SK-N-SH (cell line): ENCODE results near the gene HDAC2. TPM values are rescaled to one million over a fixed set of nuclear protein-coding genes. Genes with fewer than 3 reads are reported as not detected.

Experiments
- CTCF ChIA-PET: fragments of 300-600, 350-600 bp; formaldehyde crosslinking; extraction: SDS; loops from one replicate; lab custom pipeline; 2021; lab: Yijun Ruan, JAX
- POLR2A ChIA-PET: fragments of 350-600 bp; sonication (Branson Sonifier 250); formaldehyde crosslinking; extraction: SDS; loops from one replicate; lab custom pipeline; 2020; ENCODE audit warnings: antibody characterized with exemption, inconsistent platforms; lab: Yijun Ruan, JAX
- DNase-seq: peaks from one replicate; pipeline ENCODE4 v3.0.0; 2012
- H2AFZ ChIP-seq: fragments of 200-600 bp; sonication (generic); 2 replicates; pipeline ENCODE4 v1.8.1; 2016; ENCODE audit warnings: antibody characterized with exemption, mild to moderate bottlenecking, low read depth
- H3F3A ChIP-seq: fragments of 200-600 bp; sonication (generic); replicated peaks from 2 replicates; pipeline ENCODE3; 2016; ENCODE audit warnings: antibody characterized with exemption, mild to moderate bottlenecking; ENCODE audit not compliant: insufficient read depth
- H3K27ac ChIP-seq, 2 experiments: fragments of 200-500 bp in 1 of 2; fragments of 200-600 bp in 1 of 2; sonication (Bioruptor generic) in 1 of 2; sonication (generic), shearing (Covaris generic) in 1 of 2; 2 replicates each; pipeline versions ENCODE4 v1.5.1 to v1.6.1; 2014 to 2016; ENCODE audit warnings: low read depth in 2 of 2, inconsistent platforms in 1 of 2, low read length in 1 of 2, mild to moderate bottlenecking in 1 of 2, mixed read lengths in 1 of 2
- H3K27me3 ChIP-seq: fragments of 200-600 bp; sonication (generic), shearing (Covaris generic); 2 replicates; pipeline ENCODE4 v1.6.1; 2016; ENCODE audit warnings: mixed run types; ENCODE audit not compliant: insufficient read depth
- H3K36me3 ChIP-seq, 2 experiments: fragments of 200-500 bp in 1 of 2; fragments of 200-600 bp in 1 of 2; sonication (Bioruptor generic) in 1 of 2; sonication (generic) in 1 of 2; replicated peaks in 1 of 2; 2 replicates each; pipeline versions ENCODE3 to v1.5.1; 2014 to 2016; ENCODE audit warnings: low read length in 1 of 2, mild to moderate bottlenecking in 1 of 2; ENCODE audit not compliant: insufficient read depth in 2 of 2, control insufficient read depth in 1 of 2
- H3K4me1 ChIP-seq, 2 experiments: fragments of 200-500 bp in 1 of 2; fragments of 200-600 bp in 1 of 2; sonication (Bioruptor generic) in 1 of 2; sonication (generic), shearing (Covaris generic) in 1 of 2; 2 replicates each; pipeline versions ENCODE4 v1.5.1 to v1.6.1; 2014 to 2016; ENCODE audit warnings: low read depth in 1 of 2, low read length in 1 of 2, mixed run types in 1 of 2; ENCODE audit not compliant: insufficient read depth in 2 of 2, control insufficient read depth in 1 of 2
- H3K4me2 ChIP-seq: fragments of 200-600 bp; sonication (generic), shearing (Covaris generic); 2 replicates; pipeline ENCODE4 v1.6.1; 2017; ENCODE audit warnings: mixed run types
- H3K4me3 ChIP-seq, 2 experiments: fragments of 200-500 bp in 1 of 2; fragments of 200-600 bp in 1 of 2; sonication (Bioruptor generic) in 1 of 2; sonication (generic), shearing (Covaris generic) in 1 of 2; 2 replicates each; pipeline versions ENCODE4 v1.5.1 to v1.8.1; 2014 to 2016; ENCODE audit warnings: low read depth in 2 of 2, inconsistent platforms in 1 of 2, low read length in 1 of 2, mild to moderate bottlenecking in 1 of 2, mixed read lengths in 1 of 2, moderate library complexity in 1 of 2
- H3K79me2 ChIP-seq: fragments of 200-600 bp; sonication (generic); 2 replicates; pipeline ENCODE4 v1.8.1; 2017; ENCODE audit warnings: mild to moderate bottlenecking; ENCODE audit not compliant: insufficient read depth
- H3K9ac ChIP-seq: fragments of 200-600 bp; sonication (generic); 2 replicates; pipeline ENCODE4 v1.6.1; 2017; ENCODE audit warnings: mixed run types
- H3K9me2 ChIP-seq: fragments of 200-600 bp; sonication (generic); 2 replicates; pipeline ENCODE4 v1.6.1; 2017; ENCODE audit warnings: mixed run types
- H3K9me3 ChIP-seq: fragments of 200-600 bp; sonication (generic); 2 replicates; pipeline ENCODE4 v1.6.1; 2017; ENCODE audit warnings: mixed run types, mild to moderate bottlenecking, moderate library complexity
- H4K20me1 ChIP-seq: fragments of 200-600 bp; sonication (generic); 2 replicates; pipeline ENCODE4 v1.6.1; 2017; ENCODE audit warnings: mild to moderate bottlenecking, mixed run types; ENCODE audit not compliant: insufficient read depth
- CHD2 ChIP-seq: fragments of 150-350 bp; IDR thresholded peaks from 2 replicates; pipeline ENCODE4 v1.6.1; 2018; ENCODE audit warnings: low read length; ENCODE audit not compliant: partially characterized antibody
- ELF1 ChIP-seq: IDR thresholded peaks from 2 replicates; pipeline ENCODE4 v1.4.0; 2012
- EP300 ChIP-seq, 2 experiments: IDR thresholded peaks; 2 replicates each; pipeline versions ENCODE4 v1.4.0 to v1.6.1; 2012; ENCODE audit warnings: borderline replicate concordance in 1 of 2, low read depth in 1 of 2, low read length in 1 of 2
- FOSL2 ChIP-seq: IDR thresholded peaks from 2 replicates; pipeline ENCODE4 v1.4.0; 2012; ENCODE audit warnings: low read depth, mild to moderate bottlenecking, moderate library complexity, borderline replicate concordance
- FOXJ3 ChIP-seq: sonication (generic); formaldehyde crosslinking; IDR thresholded peaks from 2 replicates; pipeline ENCODE4 v1.5.1; 2020; ENCODE audit warnings: mild to moderate bottlenecking, missing genetic modification reagents
- GATA2 ChIP-seq: sonication (generic); formaldehyde crosslinking; IDR thresholded peaks from 2 replicates; pipeline ENCODE4 v1.5.0; 2020; ENCODE audit warnings: mild to moderate bottlenecking, missing genetic modification reagents
- MEF2A ChIP-seq: IDR thresholded peaks from 2 replicates; pipeline ENCODE4 v1.4.0; 2012; ENCODE audit warnings: low read depth, borderline replicate concordance
- NFIC ChIP-seq: IDR thresholded peaks from 2 replicates; pipeline ENCODE4 v1.4.0; 2012; ENCODE audit warnings: borderline replicate concordance
- NRF1 ChIP-seq: IDR thresholded peaks from 2 replicates; pipeline ENCODE4 v1.6.1; 2012; ENCODE audit warnings: low read depth, mild to moderate bottlenecking, low read length
- POLR2AphosphoS5 ChIP-seq: IDR thresholded peaks from 2 replicates; pipeline ENCODE4 v1.6.1; 2012; ENCODE audit warnings: low read depth, low read length
- RAD21 ChIP-seq: IDR thresholded peaks from 2 replicates; pipeline ENCODE4 v1.6.1; 2012; ENCODE audit warnings: mild to moderate bottlenecking, low read length
- RFX5 ChIP-seq: IDR thresholded peaks from 2 replicates; pipeline ENCODE4 v1.6.1; 2012; ENCODE audit warnings: mild to moderate bottlenecking, improper control_type of control experiment, low read length
- RXRA ChIP-seq: IDR thresholded peaks from 2 replicates; pipeline ENCODE4 v1.4.0; 2012; ENCODE audit warnings: low read depth, mild to moderate bottlenecking, borderline replicate concordance
- SMC3 ChIP-seq: IDR thresholded peaks from 2 replicates; pipeline ENCODE4 v1.6.1; 2012; ENCODE audit warnings: low read depth, low read length, improper control_type of control experiment
- TAF1 ChIP-seq: IDR thresholded peaks from 2 replicates; pipeline ENCODE4 v1.6.1; 2012; ENCODE audit warnings: low read depth, mild to moderate bottlenecking, low read length, moderate library complexity, borderline replicate concordance
- TCF12 ChIP-seq: IDR thresholded peaks from 2 replicates; pipeline ENCODE4 v1.4.0; 2012
- TEAD4 ChIP-seq: IDR thresholded peaks from 2 replicates; pipeline ENCODE4 v1.4.0; 2012; ENCODE audit warnings: mild to moderate bottlenecking, borderline replicate concordance; ENCODE audit not compliant: insufficient read depth
- YY1 ChIP-seq: IDR thresholded peaks from 2 replicates; pipeline ENCODE4 v1.4.0; 2012; ENCODE audit warnings: low read depth, mild to moderate bottlenecking
- WGBS: methylation state at CpG from one replicate; pipeline ENCODE4 v1.1.6; 2017; ENCODE audit warnings: low lambda C conversion rate; 5-methylcytosine and 5-hydroxymethylcytosine counted together
- polyA plus RNA-seq, 3 experiments: library from polyadenylated mRNA; depleted of rRNA; stranded (reverse); fragments of >200 nt; gene quantifications; 2 replicates each; pipeline ENCODE4 v1.2.3, GENCODE V29; 2012
- TF ChIP-seq, protein P1 (sequence below): fragments of 150-350 bp; IDR thresholded peaks from 2 replicates; pipeline ENCODE4 v1.6.1; 2016; ENCODE audit warnings: mild to moderate bottlenecking, low read depth, low read length
- TF ChIP-seq, protein P2 (sequence below): IDR thresholded peaks from 2 replicates; pipeline ENCODE4 v1.4.0; 2012; ENCODE audit warnings: low read depth, borderline replicate concordance
- TF ChIP-seq, protein P3 (sequence below): fragments of 200-600 bp; sonication (generic); IDR thresholded peaks from 2 replicates; pipeline ENCODE4 v1.6.1; 2017; ENCODE audit warnings: antibody characterized with exemption, mild to moderate bottlenecking, moderate library complexity
- TF ChIP-seq, protein P4 (sequence below): IDR thresholded peaks from 2 replicates; pipeline ENCODE4 v1.6.1; 2012; ENCODE audit warnings: mild to moderate bottlenecking, low read depth, low read length, moderate library complexity
- TF ChIP-seq, protein P5 (sequence below): IDR thresholded peaks from 2 replicates; pipeline ENCODE4; 2012
- TF ChIP-seq, protein P6 (sequence below): fragments of 150-350 bp; IDR thresholded peaks from 2 replicates; pipeline ENCODE4 v1.6.1; 2017; ENCODE audit warnings: antibody characterized with exemption, low read length, low read depth, borderline replicate concordance
- TF ChIP-seq, protein P7 (sequence below): IDR thresholded peaks from 2 replicates; pipeline ENCODE4 v1.4.0; 2012; ENCODE audit warnings: low read depth

The HDAC2 gene
- polyA plus RNA-seq, 1 of the 3 experiments (the other 2 are of a cell fraction): 90.4 TPM

DNA sequence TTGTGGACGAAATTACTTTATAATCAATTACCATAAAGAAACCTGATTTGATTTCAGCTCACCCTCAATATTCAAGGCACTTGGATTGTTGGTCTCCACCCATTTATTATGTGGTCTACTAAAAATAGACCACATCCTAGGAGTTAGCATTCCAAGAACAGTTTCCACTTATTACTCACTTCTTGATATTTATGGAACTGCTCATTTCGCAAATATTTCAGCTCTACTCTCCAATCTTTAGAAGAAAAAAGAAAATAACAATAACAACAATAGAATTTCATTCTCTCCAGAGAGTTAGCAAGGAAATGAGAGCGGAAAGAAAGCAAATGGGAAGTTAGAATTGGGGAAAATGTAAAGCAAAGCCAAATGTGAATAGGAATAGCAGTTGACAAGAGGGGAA, 26.2 kb upstream of the HDAC2 start:
- Histone ChIP-seq H3K4me2 (peak overlapping the region; percentile 52), H3K9ac (no peak overlapping the region), H3K27me3 (no peaks in the 10 kb centered on the region), H3K9me2 (no peaks in the 10 kb centered on the region), H3K4me1 (peaks cover 11 to 24% of the 10 kb centered on the region in 2 experiments), H3K36me3 (no peaks in the 10 kb centered on the region), H3K27ac (peak overlapping the region; percentile 28 to 78; a peak in 3 of 4 replicates), H3F3A (peaks cover 18% of the 10 kb centered on the region), H2AFZ (no peak overlapping the region), H3K4me3 (no peak overlapping the region), H4K20me1 (no peaks in the 10 kb centered on the region), H3K9me3 (no peaks in the 10 kb centered on the region), H3K79me2 (no peaks in the 10 kb centered on the region)
- WGBS: 41% methylated on average over 3 of the region's 3 CpGs
- ChIA-PET CTCF (interaction anchor here (1.2 kb wide), 1 partner anchor 16 kb away, joined by 3 read pairs; no protein-coding TSS in a partner anchor), POLR2A (no interaction called here)
- DNase-seq: no peak
- TF ChIP-seq, protein P1, sequence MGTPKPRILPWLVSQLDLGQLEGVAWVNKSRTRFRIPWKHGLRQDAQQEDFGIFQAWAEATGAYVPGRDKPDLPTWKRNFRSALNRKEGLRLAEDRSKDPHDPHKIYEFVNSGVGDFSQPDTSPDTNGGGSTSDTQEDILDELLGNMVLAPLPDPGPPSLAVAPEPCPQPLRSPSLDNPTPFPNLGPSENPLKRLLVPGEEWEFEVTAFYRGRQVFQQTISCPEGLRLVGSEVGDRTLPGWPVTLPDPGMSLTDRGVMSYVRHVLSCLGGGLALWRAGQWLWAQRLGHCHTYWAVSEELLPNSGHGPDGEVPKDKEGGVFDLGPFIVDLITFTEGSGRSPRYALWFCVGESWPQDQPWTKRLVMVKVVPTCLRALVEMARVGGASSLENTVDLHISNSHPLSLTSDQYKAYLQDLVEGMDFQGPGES: no peak
- TF ChIP-seq ELF1 (no peak), TEAD4 (peak; percentile 75; the same call in 1 of the 2 replicates), FOXJ3 (no peak), NFIC (peak; percentile 40; the same call in 1 of the 2 replicates), FOSL2 (peak; percentile 88), CHD2 (no peak), MEF2A (peak; percentile 98), TAF1 (no peak), TCF12 (peak; percentile 78), YY1 (no peak), NRF1 (no peak), RXRA (0 out of 2 replicates have a peak, but pooled peaks have one; percentile 10), GATA2 (no peak), RFX5 (no peak), POLR2AphosphoS5 (peak; percentile 34; the same call in 1 of the 2 replicates), RAD21 (no peak), SMC3 (no peak), EP300 (IDR thresholded peaks at IDR 0.05; ENCODE audit: borderline replicate concordance in 1 of 2, low read depth in 1 of 2, low read length in 1 of 2) (peak in 1 of 2 experiments; percentile 70; a peak in 1 of 4 replicates)
- TF ChIP-seq, protein P2, sequence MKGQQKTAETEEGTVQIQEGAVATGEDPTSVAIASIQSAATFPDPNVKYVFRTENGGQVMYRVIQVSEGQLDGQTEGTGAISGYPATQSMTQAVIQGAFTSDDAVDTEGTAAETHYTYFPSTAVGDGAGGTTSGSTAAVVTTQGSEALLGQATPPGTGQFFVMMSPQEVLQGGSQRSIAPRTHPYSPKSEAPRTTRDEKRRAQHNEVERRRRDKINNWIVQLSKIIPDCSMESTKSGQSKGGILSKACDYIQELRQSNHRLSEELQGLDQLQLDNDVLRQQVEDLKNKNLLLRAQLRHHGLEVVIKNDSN: no peak
- TF ChIP-seq, protein P3, sequence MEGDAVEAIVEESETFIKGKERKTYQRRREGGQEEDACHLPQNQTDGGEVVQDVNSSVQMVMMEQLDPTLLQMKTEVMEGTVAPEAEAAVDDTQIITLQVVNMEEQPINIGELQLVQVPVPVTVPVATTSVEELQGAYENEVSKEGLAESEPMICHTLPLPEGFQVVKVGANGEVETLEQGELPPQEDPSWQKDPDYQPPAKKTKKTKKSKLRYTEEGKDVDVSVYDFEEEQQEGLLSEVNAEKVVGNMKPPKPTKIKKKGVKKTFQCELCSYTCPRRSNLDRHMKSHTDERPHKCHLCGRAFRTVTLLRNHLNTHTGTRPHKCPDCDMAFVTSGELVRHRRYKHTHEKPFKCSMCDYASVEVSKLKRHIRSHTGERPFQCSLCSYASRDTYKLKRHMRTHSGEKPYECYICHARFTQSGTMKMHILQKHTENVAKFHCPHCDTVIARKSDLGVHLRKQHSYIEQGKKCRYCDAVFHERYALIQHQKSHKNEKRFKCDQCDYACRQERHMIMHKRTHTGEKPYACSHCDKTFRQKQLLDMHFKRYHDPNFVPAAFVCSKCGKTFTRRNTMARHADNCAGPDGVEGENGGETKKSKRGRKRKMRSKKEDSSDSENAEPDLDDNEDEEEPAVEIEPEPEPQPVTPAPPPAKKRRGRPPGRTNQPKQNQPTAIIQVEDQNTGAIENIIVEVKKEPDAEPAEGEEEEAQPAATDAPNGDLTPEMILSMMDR: no peak
- TF ChIP-seq, protein P4, sequence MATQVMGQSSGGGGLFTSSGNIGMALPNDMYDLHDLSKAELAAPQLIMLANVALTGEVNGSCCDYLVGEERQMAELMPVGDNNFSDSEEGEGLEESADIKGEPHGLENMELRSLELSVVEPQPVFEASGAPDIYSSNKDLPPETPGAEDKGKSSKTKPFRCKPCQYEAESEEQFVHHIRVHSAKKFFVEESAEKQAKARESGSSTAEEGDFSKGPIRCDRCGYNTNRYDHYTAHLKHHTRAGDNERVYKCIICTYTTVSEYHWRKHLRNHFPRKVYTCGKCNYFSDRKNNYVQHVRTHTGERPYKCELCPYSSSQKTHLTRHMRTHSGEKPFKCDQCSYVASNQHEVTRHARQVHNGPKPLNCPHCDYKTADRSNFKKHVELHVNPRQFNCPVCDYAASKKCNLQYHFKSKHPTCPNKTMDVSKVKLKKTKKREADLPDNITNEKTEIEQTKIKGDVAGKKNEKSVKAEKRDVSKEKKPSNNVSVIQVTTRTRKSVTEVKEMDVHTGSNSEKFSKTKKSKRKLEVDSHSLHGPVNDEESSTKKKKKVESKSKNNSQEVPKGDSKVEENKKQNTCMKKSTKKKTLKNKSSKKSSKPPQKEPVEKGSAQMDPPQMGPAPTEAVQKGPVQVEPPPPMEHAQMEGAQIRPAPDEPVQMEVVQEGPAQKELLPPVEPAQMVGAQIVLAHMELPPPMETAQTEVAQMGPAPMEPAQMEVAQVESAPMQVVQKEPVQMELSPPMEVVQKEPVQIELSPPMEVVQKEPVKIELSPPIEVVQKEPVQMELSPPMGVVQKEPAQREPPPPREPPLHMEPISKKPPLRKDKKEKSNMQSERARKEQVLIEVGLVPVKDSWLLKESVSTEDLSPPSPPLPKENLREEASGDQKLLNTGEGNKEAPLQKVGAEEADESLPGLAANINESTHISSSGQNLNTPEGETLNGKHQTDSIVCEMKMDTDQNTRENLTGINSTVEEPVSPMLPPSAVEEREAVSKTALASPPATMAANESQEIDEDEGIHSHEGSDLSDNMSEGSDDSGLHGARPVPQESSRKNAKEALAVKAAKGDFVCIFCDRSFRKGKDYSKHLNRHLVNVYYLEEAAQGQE: no peak
- TF ChIP-seq, protein P5, sequence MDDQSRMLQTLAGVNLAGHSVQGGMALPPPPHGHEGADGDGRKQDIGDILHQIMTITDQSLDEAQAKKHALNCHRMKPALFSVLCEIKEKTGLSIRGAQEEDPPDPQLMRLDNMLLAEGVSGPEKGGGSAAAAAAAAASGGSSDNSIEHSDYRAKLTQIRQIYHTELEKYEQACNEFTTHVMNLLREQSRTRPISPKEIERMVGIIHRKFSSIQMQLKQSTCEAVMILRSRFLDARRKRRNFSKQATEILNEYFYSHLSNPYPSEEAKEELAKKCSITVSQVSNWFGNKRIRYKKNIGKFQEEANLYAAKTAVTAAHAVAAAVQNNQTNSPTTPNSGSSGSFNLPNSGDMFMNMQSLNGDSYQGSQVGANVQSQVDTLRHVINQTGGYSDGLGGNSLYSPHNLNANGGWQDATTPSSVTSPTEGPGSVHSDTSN: peak; percentile 49; the same call in 1 of the 2 replicates
- TF ChIP-seq, protein P6, sequence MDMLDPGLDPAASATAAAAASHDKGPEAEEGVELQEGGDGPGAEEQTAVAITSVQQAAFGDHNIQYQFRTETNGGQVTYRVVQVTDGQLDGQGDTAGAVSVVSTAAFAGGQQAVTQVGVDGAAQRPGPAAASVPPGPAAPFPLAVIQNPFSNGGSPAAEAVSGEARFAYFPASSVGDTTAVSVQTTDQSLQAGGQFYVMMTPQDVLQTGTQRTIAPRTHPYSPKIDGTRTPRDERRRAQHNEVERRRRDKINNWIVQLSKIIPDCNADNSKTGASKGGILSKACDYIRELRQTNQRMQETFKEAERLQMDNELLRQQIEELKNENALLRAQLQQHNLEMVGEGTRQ: no peak
- TF ChIP-seq, protein P7, sequence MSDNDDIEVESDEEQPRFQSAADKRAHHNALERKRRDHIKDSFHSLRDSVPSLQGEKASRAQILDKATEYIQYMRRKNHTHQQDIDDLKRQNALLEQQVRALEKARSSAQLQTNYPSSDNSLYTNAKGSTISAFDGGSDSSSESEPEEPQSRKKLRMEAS: no peak
